ENCODE results near the gene PARVG.

Gene PARVG

GRCh38 chr22:44172370-44173108 lies 8.2 kb upstream of the PARVG start:
- TF ChIP-seq CTCF (IDR thresholded peaks at IDR 0.05; ENCODE audit: low read depth, low read length): no peak
- in situ Hi-C loops (cut with HindIII; ENCODE audit: low sequenced_read_pairs): no loop called here
- H3K4me3 ChIP-seq (ENCODE audit: low read depth, low read length): no peak overlapping the region
- no peak for DNase-seq (ENCODE audit: low read depth, low spot score)

DNA sequence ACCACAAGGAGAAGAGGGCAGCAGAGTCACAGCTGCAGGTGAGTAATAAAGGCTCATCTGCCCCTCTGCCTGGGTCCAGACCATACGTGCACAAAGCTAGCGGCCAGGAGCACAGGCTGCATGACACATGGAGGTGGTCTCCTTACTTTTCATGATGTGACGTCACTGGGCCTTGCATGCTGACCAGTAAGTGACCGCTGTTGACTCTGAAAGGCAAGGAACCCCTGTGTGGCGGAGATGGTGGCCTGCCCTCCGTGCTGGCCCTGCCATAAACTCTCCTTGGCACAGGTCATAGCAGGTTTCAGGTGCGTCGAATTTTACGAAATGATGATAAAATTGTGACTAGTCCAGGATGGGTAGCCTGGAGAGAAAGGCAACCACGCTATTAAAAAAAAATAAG lies 7.6 kb upstream of the PARVG start:
- H3K4me3 ChIP-seq (ENCODE audit: low read depth, low read length): no peak overlapping the region
- no peak for DNase-seq (ENCODE audit: low read depth, low spot score)
- TF ChIP-seq CTCF (IDR thresholded peaks at IDR 0.05; ENCODE audit: low read depth, low read length): no peak
- in situ Hi-C loops (cut with HindIII; ENCODE audit: low sequenced_read_pairs): no loop called here

GRCh38 chr22:44175676-44176075 lies 5.0 kb upstream of the PARVG start:
- H3K4me3 ChIP-seq (ENCODE audit: low read depth, low read length): no peak overlapping the region
- DNase-seq (ENCODE audit: low read depth, low spot score): no peak
- TF ChIP-seq CTCF (IDR thresholded peaks at IDR 0.05; ENCODE audit: low read depth, low read length): no peak
- in situ Hi-C loops (cut with HindIII; ENCODE audit: low sequenced_read_pairs): no loop called here

- no peak for TF ChIP-seq CTCF (IDR thresholded peaks at IDR 0.05; ENCODE audit: low read depth, low read length)
- no peak overlapping the region for H3K4me3 ChIP-seq (ENCODE audit: low read depth, low read length)
- DNase-seq (ENCODE audit: low read depth, low spot score): no peak
- in situ Hi-C loops (cut with HindIII; ENCODE audit: low sequenced_read_pairs): no loop called here
Observed at GRCh38 chr22:44179196-44179988, 1.3 kb upstream of the PARVG start.

DNA sequence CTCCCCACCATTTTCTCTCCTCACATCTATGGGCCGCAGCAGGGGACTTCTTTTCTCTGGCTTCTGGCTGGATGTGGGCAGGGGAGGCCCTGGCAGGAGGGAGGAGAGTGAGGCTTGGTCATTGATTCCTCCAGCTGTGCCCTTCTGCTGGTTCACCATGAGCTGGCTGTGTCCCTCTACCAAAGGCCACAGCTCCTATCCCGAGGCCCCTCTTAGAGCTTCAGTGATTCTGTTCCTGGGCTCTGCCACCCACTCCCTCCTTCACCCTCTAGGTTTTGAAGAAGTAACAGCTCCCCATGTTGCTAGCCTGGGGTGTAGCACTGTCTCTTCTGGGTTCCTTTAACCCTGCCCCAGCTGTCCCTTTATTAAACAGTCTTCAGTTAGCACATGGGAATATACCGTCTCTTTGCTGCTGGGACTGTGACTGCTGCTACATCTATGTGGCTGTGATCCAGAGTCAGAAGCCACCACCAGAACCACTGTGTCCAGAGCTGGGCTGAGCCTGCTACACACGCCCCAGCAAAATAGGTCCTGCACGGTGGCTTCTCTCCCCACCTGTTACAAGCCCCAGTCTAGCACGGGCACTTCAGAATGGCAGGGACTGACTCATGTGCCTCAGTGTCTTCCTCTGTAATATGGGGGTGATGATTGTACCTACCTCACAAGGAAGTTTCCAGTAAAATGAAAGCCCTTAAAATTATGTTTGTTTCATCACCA lies 578 bp upstream of the PARVG start:
- no peak overlapping the region for H3K4me3 ChIP-seq (ENCODE audit: low read depth, low read length)
- TF ChIP-seq CTCF (IDR thresholded peaks at IDR 0.05; ENCODE audit: low read depth, low read length): no peak
- in situ Hi-C loops (cut with HindIII; ENCODE audit: low sequenced_read_pairs): no loop called here
- no peak for DNase-seq (ENCODE audit: low read depth, low spot score)

DNA sequence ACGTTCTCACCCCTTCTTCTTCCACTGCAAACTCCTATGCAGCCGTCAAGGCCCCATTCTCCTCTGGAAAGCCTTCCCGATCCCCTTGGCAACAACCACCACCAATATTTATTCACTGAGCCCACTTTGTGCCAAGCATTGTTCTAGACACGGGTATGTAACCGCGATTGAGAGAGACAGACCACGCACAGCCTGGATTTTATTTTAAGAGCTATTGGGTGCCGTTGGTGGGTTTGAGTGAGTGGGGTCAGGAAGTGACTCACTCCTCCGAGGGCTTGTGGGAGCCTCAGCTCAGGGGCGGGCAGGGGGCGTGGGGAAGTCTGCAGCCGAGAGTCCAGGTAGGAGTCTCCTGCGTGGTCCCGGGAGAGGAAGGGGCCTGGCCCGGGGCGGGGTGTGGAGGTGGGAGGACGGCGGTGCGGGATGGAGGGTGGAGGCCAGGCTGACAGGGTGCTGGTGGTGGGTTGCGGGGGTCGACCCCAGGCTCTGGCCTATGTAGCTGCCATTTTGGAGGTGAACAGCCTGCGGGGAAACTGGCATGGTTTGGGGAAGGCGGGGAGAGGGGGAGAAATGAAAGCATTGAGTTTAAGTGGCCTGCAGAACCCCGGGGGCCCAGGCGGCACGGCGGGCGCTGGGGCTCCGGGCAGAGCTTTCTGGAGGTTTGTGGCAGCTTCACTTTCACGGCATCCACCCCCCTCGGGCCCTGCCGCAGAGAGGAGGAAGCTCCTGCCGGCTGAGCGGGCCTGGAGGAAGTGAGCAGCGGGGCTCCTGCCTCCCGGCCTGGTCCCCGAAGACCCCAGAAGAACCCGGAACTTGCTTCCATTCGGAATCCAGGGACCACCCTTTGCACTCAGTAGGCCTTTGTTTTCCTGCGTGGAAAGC lies 547 bp downstream of the PARVG start:
- in situ Hi-C loops (cut with HindIII; ENCODE audit: low sequenced_read_pairs): no loop called here
- no peak for DNase-seq (ENCODE audit: low read depth, low spot score)
- TF ChIP-seq CTCF (IDR thresholded peaks at IDR 0.05; ENCODE audit: low read depth, low read length): no peak
- no peak overlapping the region for H3K4me3 ChIP-seq (ENCODE audit: low read depth, low read length)
